ENCODE measurements around the gene AGBL5.

Gene AGBL5

DNA sequence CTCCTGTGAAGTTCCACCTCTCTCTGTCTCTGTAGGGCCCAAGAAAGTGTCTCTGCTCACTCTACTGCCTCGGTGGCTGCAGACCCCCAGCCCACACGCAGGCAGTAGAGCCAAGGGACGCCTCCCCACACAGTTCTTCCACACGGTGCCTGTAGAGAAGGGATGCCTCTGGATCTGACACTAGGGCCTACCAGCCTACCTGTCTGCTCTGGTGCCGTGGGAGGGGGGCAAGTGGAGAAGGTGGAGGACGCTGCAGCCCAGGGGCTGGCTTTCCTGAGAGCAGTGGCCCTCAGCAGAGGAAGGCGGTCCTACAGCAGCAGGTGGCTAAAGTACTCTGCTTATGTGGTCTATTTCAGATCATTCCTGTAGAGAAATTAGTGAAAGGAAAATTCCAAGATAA, 27.7 kb upstream of the AGBL5 start:
- in situ Hi-C loops (cut with MboI; ENCODE audit: low sequenced_read_pairs) = no loop called here

DNA sequence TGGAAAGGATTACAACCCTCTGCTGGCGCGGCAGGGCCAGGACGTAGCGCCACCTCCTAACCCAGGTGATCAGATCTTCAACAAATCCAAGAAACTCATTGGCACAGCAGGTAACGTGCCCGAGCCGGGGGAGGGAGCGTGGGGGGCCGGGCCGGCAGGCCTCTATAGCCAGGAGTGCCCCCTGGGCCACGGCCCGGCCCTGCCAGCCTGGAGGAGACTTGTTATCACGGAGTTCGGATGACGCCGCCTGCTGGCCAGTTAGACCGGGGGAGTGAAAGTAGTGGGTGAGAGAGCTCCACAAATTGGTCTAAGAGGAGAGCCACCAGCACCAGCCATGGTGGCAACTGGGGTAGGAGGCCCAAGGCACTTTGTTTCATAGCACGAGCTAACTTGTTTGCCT, 27.3 kb upstream of the AGBL5 start:
- in situ Hi-C loops (cut with MboI; ENCODE audit: low sequenced_read_pairs) = no loop called here

DNA sequence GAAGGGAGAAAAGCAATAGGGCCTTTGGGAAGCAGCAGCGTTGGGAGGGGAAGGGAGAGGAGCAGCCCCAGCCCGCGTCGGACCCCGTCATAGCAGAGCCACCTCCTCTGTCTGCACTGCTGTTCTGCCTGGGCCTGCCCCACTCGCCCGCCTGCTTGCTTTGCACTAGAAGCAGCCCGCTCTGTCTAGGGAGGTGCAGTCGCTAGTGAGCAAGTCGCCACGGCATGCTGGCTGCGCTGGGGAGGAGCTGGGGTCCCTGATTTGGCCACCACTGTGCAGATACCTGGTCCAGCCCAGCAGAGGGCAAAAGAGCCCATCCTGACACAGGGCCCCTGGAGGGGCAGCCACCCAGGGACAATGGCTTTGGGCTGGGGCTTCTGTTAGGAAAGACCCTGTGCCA, 26.7 kb upstream of the AGBL5 start:
- in situ Hi-C loops (cut with MboI; ENCODE audit: low sequenced_read_pairs) = no loop called here

DNA sequence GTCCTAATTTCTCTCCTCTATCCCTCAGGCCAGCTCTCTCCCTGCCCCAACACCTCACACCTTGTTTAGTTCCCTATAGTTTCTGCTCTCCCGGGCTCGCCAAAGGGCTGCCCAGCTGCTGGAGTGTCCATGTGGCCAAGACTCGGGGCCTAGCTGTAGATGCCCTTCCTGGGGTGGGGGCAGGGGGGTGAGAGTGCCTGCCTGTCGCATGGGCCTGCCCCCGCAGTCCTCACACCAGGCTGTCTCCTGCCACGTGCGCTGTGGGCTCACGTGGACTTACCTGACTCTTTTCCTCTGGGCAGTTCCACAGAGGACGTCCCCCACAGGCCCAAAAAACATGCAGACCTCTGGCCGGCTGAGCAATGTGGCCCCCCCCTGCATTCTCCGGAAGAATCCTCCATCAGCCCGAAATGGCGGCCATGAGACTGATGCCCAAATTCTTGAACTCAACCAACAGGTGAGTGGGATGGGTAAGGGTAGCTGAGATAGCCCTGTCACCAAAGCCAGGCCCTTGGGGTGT, 26.1 kb upstream of the AGBL5 start:
- in situ Hi-C loops (cut with MboI; ENCODE audit: low sequenced_read_pairs) = no loop called here

DNA sequence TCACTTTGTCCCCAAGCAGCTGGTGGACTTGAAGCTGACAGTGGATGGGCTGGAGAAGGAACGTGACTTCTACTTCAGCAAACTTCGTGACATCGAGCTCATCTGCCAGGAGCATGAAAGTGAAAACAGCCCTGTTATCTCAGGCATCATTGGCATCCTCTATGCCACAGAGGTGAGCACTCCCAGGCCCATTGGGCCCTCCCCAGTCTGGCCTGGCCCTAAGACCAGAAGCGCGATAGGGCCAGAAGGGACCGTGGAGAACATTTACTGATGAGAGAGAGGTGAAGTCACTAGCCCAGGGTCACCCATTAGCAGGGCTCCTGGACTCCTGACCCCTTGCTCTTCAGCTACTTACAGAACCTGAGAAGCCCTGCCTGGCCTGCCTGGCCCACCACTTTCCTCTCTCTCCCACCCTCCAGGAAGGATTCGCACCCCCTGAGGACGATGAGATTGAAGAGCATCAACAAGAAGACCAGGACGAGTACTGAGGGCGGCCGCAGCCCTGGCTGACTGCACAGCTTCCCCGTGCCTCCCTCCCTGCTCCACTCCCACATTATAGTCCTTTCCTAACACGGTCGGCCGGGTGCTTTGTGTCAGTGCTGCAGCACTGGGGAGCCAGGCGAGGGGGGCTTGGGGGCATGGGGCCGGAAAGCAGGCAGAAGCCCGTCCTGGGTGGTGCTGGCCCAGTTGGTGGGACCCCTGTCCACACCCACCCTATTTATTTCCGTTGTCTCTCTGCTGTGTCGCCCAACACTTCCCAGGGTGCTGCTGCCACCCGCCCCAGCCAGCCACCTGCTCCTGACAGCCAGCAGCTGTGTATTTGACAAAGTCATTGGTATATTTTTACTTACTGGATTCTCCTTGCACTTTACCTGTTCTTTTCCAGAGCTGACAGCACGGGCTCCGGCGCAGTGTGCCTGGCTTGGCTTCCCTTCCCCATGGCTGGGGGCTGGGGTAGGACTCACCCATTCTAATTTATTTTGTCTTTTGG, 25.3 kb upstream of the AGBL5 start:
- in situ Hi-C loops (cut with MboI; ENCODE audit: low sequenced_read_pairs) = no loop called here

DNA sequence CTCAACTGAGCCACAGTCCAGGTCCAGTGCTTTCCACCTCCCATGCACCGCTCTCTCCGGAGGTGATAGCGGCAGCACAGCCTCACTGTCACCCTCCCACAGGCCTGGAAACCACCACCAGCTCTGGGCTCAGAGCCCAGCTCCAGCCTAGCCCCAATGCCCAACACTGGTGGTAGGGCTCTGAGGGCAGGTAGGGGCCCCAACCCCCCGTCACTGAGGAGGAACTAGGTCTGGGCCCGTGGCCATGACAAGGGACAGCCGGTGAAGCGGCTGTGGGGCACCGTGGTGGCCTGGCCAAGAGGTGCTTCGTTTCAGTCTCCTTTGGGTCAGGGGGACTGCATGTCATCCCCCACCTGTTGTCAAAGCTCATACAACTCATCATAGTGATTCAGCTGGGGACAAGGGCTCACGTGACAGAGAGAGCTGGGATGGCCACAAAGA, 24.2 kb upstream of the AGBL5 start:
- in situ Hi-C loops (cut with MboI; ENCODE audit: low sequenced_read_pairs) = no loop called here

DNA sequence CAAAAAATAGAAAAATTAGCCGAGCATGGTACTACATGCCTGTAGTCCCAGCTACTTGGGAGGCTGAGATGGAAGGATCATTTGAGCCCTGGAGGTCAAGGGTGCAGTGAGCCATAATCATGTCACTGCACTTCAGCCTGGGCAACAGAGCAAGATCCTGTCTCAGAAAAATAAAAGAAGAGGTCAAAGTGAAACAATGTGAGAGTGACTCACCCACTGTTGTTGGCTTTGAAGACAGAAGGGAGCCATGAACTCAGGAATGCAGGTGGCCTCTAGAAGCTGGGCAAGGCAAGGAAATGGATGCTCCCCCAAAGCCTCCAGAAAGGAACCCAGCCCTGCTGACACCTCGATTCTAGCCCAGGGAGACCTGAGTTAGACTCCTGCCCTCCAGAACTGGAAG, 22.4 kb upstream of the AGBL5 start:
- in situ Hi-C loops (cut with MboI; ENCODE audit: low sequenced_read_pairs) = no loop called here

DNA sequence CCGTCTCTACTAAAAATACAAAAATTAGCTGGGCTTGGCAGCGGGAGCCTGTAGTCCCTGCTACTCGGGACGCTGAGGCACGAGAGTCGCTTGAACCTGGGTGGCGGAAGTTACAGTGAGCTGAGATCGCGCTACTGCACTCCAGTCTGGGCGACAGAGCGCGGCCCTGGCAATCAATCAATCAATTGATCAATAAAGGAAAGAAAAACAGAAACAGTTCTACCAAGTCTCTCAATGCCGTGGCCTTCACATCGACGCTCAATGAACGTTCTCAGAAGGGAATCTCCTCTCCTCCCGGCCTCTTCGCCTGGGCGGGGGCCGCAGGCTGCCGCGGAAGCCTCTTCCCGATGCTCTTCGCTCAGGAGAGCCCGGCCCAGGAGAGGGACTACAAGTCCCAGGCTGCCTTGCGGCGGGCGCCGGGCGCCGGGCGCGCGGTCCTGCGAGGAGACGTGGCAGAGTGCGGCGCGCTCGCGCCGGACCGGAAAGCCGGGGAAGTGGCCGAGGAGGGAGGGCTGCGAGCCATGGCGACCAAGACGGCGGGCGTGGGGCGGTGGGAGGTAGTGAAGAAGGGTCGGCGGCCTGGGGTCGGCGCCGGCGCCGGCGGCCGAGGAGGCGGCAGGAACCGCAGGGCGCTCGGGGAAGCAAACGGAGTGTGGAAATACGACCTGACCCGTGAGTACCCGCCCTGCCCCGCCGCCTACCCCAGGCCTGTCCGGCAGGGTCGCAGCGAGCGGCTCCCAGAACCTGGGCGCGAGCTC, 18.8 kb upstream of the AGBL5 start, which contains the start of gene TMEM214:
TMEM214 (plus strand) TSS at position 471 of the 758 bp plus-strand sequence; CDS start at position 522, 51 bp downstream.
- in situ Hi-C loops (cut with MboI; ENCODE audit: low sequenced_read_pairs) = no loop called here

DNA sequence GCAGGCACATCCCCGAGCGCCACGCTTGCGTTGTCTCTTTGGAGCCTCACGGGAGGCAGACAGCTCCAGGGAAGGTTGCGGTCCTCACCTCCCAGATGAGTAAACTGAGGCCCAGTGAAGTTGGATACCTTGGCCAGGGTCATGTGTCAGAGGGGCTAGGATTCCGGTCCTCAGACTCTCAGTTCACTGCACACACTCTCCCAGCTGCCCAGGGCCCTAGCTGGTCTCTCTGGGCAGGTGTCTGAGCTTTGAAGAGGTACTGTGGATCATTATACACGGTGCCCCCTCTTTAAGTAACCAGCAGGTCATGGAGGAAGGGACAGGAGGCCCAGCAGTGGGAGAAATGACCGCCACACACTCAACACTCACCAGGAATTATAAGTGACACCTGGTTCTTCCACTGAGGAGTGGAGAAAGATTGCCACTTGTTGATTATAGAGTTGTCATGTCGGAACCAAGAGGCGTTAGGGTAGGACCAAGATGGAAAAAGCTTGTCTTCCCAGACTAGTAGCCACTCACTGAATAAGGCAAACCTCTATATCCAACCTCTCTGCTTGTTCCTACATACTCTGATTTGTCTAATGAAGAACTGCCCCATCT, 18.1 kb upstream of the AGBL5 start:
- in situ Hi-C loops (cut with MboI; ENCODE audit: low sequenced_read_pairs) = no loop called here

DNA sequence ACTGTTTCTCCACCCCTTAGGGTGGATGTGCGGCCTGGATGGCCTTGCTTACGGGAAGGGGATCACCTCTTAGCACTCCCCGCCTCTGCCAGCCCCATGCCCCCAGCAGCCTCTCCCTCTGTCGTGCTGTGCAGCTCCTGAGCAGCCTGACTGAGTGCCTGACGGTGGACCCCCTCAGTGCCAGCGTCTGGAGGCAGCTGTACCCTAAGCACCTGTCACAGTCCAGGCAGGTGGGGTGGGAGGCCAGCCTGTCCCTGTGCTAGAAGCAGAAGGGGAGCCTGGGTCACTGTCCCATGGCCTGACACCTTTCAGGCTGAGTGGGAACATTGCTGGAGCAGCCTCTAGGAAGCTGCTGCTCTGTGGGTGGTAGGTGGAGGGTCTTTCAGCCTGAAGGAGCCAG, 13.5 kb upstream of the AGBL5 start:
- in situ Hi-C loops (cut with MboI; ENCODE audit: low sequenced_read_pairs) = no loop called here

DNA sequence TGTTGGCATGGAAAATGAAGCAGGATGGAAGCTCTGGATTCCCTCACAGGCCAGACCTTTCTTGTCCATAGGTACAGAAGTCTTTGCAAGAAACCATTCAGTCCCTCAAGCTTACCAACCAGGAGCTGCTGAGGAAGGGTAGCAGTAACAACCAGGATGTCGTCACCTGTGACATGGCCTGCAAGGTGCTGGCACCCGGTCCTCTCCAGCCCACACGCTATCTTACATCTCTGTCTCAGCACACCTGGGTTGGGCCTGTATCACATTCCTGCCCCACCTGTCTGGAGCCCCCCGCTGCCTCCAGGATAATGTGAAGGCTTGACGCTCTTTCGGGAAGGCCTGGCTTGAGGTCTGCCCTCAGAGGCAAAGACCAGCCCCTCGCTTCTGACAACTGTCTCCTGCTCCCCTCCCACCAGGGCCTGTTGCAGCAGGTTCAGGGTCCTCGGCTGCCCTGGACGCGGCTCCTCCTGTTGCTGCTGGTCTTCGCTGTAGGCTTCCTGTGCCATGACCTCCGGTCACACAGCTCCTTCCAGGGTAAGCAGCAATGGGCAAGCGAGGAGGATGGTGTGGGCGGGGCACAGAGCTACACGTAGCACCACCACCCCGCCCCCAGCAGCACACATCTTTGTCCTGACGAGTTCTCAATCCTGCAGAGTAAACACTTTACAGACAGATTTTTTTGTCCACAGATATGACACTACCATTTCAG, 12.7 kb upstream of the AGBL5 start:
- in situ Hi-C loops (cut with MboI; ENCODE audit: low sequenced_read_pairs) = no loop called here

DNA sequence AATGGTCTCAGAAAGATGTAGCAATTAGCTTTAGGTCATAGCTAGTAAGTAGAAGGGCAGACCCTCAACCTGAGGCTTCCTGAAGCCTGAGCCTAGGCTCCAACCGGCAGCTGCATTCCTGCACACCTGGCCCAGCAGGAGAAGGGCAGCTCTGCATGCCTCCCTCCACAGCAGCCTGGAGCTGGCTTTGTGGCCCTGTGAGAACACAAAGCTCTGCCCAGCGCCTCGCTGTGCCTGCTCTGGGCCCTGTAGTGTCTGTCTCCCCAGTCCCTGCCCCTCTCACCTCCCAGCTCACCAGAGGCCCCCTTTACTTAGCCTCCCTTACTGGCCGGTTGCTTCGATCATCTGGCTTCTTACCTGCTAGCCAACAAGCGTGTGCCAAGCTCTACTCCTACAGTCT, 12.0 kb upstream of the AGBL5 start:
- in situ Hi-C loops (cut with MboI; ENCODE audit: low sequenced_read_pairs) = no loop called here

DNA sequence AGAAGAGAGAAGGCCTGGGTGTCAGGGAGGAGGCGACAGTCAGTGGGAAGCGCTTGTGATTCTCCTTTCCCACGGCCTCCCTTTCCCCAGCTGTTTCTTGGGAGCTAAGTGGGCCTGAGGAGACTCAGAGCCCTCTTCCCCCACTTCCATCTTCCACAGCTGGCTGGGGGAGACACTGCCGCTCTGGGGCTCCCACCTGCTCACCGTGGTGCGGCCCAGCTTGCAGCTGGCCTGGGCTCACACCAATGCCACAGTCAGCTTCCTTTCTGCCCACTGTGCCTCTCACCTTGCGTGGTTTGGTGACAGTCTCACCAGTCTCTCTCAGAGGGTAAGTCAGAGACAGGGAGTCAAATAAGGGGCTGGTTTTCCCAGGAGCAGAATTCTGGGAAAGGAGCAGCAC, 11.6 kb upstream of the AGBL5 start:
- in situ Hi-C loops (cut with MboI; ENCODE audit: low sequenced_read_pairs) = no loop called here

DNA sequence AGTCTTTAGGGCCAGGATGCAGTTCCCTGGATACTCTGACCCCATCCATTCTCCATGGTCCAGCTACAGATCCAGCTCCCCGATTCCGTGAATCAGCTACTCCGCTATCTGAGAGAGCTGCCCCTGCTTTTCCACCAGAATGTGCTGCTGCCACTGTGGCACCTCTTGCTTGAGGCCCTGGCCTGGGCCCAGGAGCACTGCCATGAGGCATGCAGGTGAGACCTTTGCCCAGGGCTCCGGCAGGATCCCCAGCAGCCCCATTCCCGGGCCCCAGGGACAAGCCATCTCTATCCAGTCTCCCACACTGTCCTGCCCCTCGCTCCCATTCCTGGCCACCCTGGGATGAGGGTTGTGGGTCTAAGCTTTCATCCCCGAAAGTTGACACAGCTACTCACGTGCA, 11.2 kb upstream of the AGBL5 start:
- in situ Hi-C loops (cut with MboI; ENCODE audit: low sequenced_read_pairs) = no loop called here

DNA sequence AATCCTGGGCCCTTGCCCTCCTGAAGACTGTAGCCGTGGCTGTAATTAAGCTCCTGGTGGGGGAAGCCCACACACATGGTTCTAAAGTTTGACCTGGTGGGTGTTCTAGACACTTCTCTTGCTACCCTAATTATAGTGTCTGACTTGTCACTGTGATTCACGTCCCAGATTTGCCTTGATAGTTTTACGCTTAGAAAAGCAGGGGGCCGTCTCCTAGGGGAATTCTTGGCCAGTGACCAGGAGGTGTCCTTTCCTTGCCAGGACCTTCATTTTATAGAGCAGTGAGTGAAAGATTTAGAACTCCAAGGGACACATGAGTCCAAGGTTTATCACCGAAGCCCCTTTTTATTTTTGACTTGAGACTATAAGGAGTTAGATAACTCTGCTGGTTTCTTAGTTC, 9.7 kb upstream of the AGBL5 start:
- in situ Hi-C loops (cut with MboI; ENCODE audit: low sequenced_read_pairs) = no loop called here

DNA sequence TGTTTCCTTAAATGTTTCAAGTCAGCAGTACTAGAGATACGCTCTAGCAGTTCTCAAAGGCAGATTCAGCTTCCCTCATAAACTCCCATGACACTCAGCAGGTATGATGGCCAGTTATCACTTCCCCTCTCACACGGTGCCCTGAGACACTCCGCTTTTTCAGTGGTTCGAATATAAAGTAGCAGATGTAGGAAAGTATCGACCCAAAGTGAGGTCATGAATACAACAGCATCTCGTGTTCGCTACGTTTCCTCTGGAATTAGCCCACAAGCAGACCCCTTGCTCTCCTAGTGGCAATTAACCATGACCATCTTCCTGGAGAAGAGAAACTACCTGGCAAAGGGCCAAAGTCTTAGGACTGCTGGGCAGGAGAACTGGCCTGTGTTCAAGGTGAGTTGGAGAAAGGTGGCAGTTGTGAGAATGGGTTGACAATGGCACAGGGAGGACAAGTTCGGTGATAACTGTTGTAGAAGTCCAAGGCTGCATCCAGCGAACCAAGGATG, 9.3 kb upstream of the AGBL5 start:
- in situ Hi-C loops (cut with MboI; ENCODE audit: low sequenced_read_pairs) = no loop called here

DNA sequence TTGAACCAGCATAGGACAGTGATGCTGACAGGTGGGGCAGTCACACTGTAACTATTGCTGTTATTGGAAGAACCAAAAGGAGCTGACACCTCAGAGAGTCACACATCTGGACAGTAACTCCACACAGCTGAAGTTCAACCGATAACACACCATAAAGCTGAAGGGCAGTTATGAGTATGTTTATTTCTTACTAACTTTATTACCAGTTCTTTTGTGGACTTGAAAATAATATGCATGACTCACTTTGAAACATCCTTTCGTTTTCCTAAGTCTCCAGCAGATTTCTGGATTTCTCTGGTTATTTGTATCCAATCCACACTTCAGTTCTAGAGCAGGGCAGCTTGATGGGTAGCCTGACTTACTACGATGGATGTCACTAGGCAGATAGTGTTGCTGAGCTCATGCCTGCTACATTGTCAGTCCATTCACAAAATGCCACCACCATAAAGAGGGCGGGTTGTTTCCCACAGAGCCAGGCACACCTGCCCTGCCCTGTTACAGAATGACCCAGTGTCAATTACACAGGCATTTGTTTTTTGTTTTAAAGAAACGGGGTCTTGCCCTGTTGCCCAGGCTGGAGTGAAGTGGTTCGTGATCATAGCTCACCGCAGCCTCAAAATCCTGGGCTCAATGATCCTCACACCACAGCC, 8.4 kb upstream of the AGBL5 start:
- in situ Hi-C loops (cut with MboI; ENCODE audit: low sequenced_read_pairs) = no loop called here

DNA sequence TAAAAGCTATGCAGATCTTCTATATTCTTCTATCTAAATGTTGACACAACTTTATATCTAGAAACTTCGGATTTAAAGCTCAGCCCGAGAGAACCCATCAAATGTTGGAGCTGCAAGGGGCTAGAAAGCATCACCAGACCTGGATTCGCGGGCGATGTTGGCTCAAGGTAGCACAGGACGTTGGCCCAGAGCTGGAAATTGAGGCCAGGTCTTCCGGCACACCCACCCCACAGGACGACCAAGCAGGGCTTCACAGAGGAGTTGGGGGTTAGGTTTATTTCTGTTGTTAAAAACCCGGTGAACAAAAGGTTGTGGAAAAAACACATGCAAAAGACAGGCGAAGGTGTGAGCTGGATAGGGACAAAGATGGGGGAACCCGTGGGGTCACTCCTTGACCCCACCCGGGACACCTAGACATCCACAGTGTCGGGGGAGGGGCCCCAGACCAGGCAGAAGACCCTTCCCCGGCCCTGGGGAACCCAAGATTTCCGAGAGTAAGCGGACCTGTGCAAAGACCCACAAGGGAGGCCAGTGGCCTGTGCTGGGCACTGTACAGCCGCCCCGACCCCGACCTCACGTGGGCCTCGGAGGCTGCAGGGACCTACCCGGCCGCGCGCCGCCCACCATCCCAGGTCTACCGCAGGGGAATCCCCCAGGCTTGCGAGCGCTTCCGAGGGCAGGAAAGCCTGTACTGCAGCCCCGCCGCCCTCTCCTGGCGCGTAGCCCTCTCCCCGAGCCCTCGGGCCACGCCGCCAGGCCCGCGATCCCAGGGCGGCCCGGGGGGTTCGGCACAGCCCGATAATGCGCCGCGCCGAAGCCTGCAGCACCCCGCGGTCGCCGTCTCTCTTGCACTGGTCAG, 1.8 kb upstream of the AGBL5 start:
- in situ Hi-C loops (cut with MboI; ENCODE audit: low sequenced_read_pairs) = no loop called here

All from HL-60/S4 treated with phorbol 12-myristate 13-acetate at 8.2 ng/mL for 4 days and 3 days (cell line).